ENCODE results near the gene DSG1. TPM values are rescaled to one million over a fixed set of nuclear protein-coding genes. Genes with fewer than 3 reads are reported as not detected.
"Not testable (repeated sequence)": the region's sequence is repeated elsewhere in the genome, so short reads cannot be mapped to it uniquely, and the experiment has no call there.

Gene DSG1
- total RNA-seq (2014; rRNA removed; shearing (Covaris generic)), result not detected in 2 replicates

- Histone ChIP-seq H3K9me3 (replicated peaks) (no peaks in the 10 kb centered on the region), H3K4me3 (no peak within 1 kb of the TSS), H3K27me3 (replicated peaks) (no peaks in the 10 kb centered on the region), H3K27ac (no peak within 1 kb of the TSS), H3K4me1 (replicated peaks) (no peaks in the 10 kb centered on the region), H3K36me3 (no peaks in the 10 kb centered on the region)
- no peak for DNase-seq (ENCODE audit: low read depth in 1 of 2, low spot score in 2 of 2)
These were observed at the start of gene DSG1 for GRCh38 chr18:31317860-31318259. DSG1 (plus strand) TSS chr18:31318160; CDS start chr18:31318301, 141 bp downstream.

GRCh38 chr18:31268985-31269406 lies 49.0 kb upstream of the DSG1 start:
- Histone ChIP-seq H3K27me3 (replicated peaks) (no peaks in the 10 kb centered on the region), H3K36me3 (no peaks in the 10 kb centered on the region), H3K9me3 (replicated peaks) (no peaks in the 10 kb centered on the region), H3K4me1 (replicated peaks) (no peaks in the 10 kb centered on the region), H3K4me3 (no peak overlapping the region), H3K27ac (no peak overlapping the region)
- DNase-seq (ENCODE audit: low read depth in 1 of 2, low spot score in 2 of 2), result no peak

GRCh38 chr18:31269566-31269965 lies 48.4 kb upstream of the DSG1 start:
- Histone ChIP-seq H3K36me3 (no peaks in the 10 kb centered on the region), H3K4me3 (no peak overlapping the region), H3K27ac (no peak overlapping the region), H3K4me1 (replicated peaks) (no peaks in the 10 kb centered on the region), H3K27me3 (replicated peaks) (no peaks in the 10 kb centered on the region), H3K9me3 (replicated peaks) (no peaks in the 10 kb centered on the region)
- DNase-seq (ENCODE audit: low read depth in 1 of 2, low spot score in 2 of 2), result no peak

- Histone ChIP-seq H3K27me3 (replicated peaks) (no peaks in the 10 kb centered on the region), H3K4me3 (no peak overlapping the region), H3K27ac (no peak overlapping the region), H3K4me1 (replicated peaks) (no peaks in the 10 kb centered on the region), H3K9me3 (replicated peaks) (no peaks in the 10 kb centered on the region), H3K36me3 (no peaks in the 10 kb centered on the region)
- no peak for DNase-seq (ENCODE audit: low read depth in 1 of 2, low spot score in 2 of 2)
These were observed 47.4 kb upstream of the DSG1 start for GRCh38 chr18:31270578-31270977.

GRCh38 chr18:31273812-31274527 lies 44.0 kb upstream of the DSG1 start:
- no peak overlapping the region for H3K4me3 ChIP-seq
- no peaks in the 10 kb centered on the region for H3K27me3 ChIP-seq (replicated peaks)
- H3K27ac ChIP-seq, result no peak overlapping the region
- H3K9me3 ChIP-seq (replicated peaks), result no peaks in the 10 kb centered on the region
- no peaks in the 10 kb centered on the region for H3K36me3 ChIP-seq
- H3K4me1 ChIP-seq (replicated peaks), result no peaks in the 10 kb centered on the region
- no peak for DNase-seq (ENCODE audit: low read depth in 1 of 2, low spot score in 2 of 2)

- Histone ChIP-seq H3K36me3 (no peaks in the 10 kb centered on the region), H3K27me3 (replicated peaks) (no peaks in the 10 kb centered on the region)
- peak in 1 of 2 experiments; percentile 7 for DNase-seq (ENCODE audit: low read depth in 1 of 2, low spot score in 2 of 2)
These were observed 43.0 kb upstream of the DSG1 start for GRCh38 chr18:31274931-31275330.

GRCh38 chr18:31275722-31276463 lies 42.1 kb upstream of the DSG1 start:
- no peaks in the 10 kb centered on the region for H3K36me3 ChIP-seq
- H3K27me3 ChIP-seq (replicated peaks), result no peaks in the 10 kb centered on the region
- H3K4me3 ChIP-seq, result no peak overlapping the region
- no peaks in the 10 kb centered on the region for H3K4me1 ChIP-seq (replicated peaks)
- DNase-seq (ENCODE audit: low read depth in 1 of 2, low spot score in 2 of 2), result no peak
- no peak overlapping the region for H3K27ac ChIP-seq
- no peaks in the 10 kb centered on the region for H3K9me3 ChIP-seq (replicated peaks)

More at GRCh38 chr18:31274931-31275330, 43.0 kb upstream of the DSG1 start:
- Histone ChIP-seq H3K9me3 (replicated peaks) (no peaks in the 10 kb centered on the region), H3K27ac (no peak overlapping the region), H3K4me1 (replicated peaks) (no peaks in the 10 kb centered on the region), H3K4me3 (no peak overlapping the region)

GRCh38 chr18:31278609-31279071 lies 39.3 kb upstream of the DSG1 start:
- Histone ChIP-seq H3K4me3 (no peak overlapping the region), H3K9me3 (replicated peaks) (no peaks in the 10 kb centered on the region), H3K27ac (no peak overlapping the region), H3K27me3 (replicated peaks) (no peaks in the 10 kb centered on the region), H3K4me1 (replicated peaks) (no peaks in the 10 kb centered on the region), H3K36me3 (no peaks in the 10 kb centered on the region)
- DNase-seq (ENCODE audit: low read depth in 1 of 2, low spot score in 2 of 2), result no peak

GRCh38 chr18:31280502-31280901 lies 37.5 kb upstream of the DSG1 start:
- H3K36me3 ChIP-seq, result no peaks in the 10 kb centered on the region

GRCh38 chr18:31281437-31281836 lies 36.5 kb upstream of the DSG1 start:
- no peak overlapping the region for H3K4me3 ChIP-seq
- no peak overlapping the region for H3K27ac ChIP-seq
- no peaks in the 10 kb centered on the region for H3K4me1 ChIP-seq (replicated peaks)
- DNase-seq (ENCODE audit: low read depth in 1 of 2, low spot score in 2 of 2), result no peak
- H3K27me3 ChIP-seq (replicated peaks), result no peaks in the 10 kb centered on the region
- no peaks in the 10 kb centered on the region for H3K36me3 ChIP-seq
- no peaks in the 10 kb centered on the region for H3K9me3 ChIP-seq (replicated peaks)

More at GRCh38 chr18:31280502-31280901, 37.5 kb upstream of the DSG1 start:
- no peaks in the 10 kb centered on the region for H3K9me3 ChIP-seq (replicated peaks)
- no peak overlapping the region for H3K27ac ChIP-seq
- H3K4me1 ChIP-seq (replicated peaks), result no peaks in the 10 kb centered on the region
- no peak overlapping the region for H3K4me3 ChIP-seq
- no peak for DNase-seq (ENCODE audit: low read depth in 1 of 2, low spot score in 2 of 2)
- H3K27me3 ChIP-seq (replicated peaks), result no peaks in the 10 kb centered on the region

- not testable (repeated sequence) for H3K4me3 ChIP-seq; H3K27ac ChIP-seq; DNase-seq (ENCODE audit: low read depth in 1 of 2, low spot score in 2 of 2); H3K4me1 ChIP-seq (replicated peaks); H3K36me3 ChIP-seq; H3K9me3 ChIP-seq (replicated peaks); H3K27me3 ChIP-seq (replicated peaks)
These were observed 28.5 kb upstream of the DSG1 start for GRCh38 chr18:31289446-31289845.

GRCh38 chr18:31291688-31292087 lies 26.3 kb upstream of the DSG1 start:
- DNase-seq (ENCODE audit: low read depth in 1 of 2, low spot score in 2 of 2), result no peak
- Histone ChIP-seq H3K4me3 (no peak overlapping the region), H3K27me3 (replicated peaks) (no peaks in the 10 kb centered on the region), H3K27ac (no peak overlapping the region), H3K9me3 (replicated peaks) (no peaks in the 10 kb centered on the region), H3K36me3 (no peaks in the 10 kb centered on the region), H3K4me1 (replicated peaks) (no peaks in the 10 kb centered on the region)

- H3K36me3 ChIP-seq, result no peaks in the 10 kb centered on the region
- no peak overlapping the region for H3K27ac ChIP-seq
- no peak overlapping the region for H3K4me3 ChIP-seq
- no peaks in the 10 kb centered on the region for H3K9me3 ChIP-seq (replicated peaks)
- H3K4me1 ChIP-seq (replicated peaks), result no peaks in the 10 kb centered on the region
- no peaks in the 10 kb centered on the region for H3K27me3 ChIP-seq (replicated peaks)
- no peak for DNase-seq (ENCODE audit: low read depth in 1 of 2, low spot score in 2 of 2)
These were observed 23.7 kb upstream of the DSG1 start for GRCh38 chr18:31294199-31294747.

- no peaks in the 10 kb centered on the region for H3K27me3 ChIP-seq (replicated peaks)
- H3K4me3 ChIP-seq, result no peak overlapping the region
- no peaks in the 10 kb centered on the region for H3K9me3 ChIP-seq (replicated peaks)
- no peaks in the 10 kb centered on the region for H3K36me3 ChIP-seq
- no peaks in the 10 kb centered on the region for H3K4me1 ChIP-seq (replicated peaks)
- no peak for DNase-seq (ENCODE audit: low read depth in 1 of 2, low spot score in 2 of 2)
- no peak overlapping the region for H3K27ac ChIP-seq
These were observed 20.7 kb upstream of the DSG1 start for GRCh38 chr18:31297248-31297647.

Measured in SJSA1 (cell line).